ENCODE measurements around the gene LINC00632. TPM values are rescaled to one million over a fixed set of nuclear protein-coding genes. Genes with fewer than 3 reads are reported as not detected.
A peak's percentile ranks its signal among the peaks of the same experiment; 100 is the strongest.

Gene LINC00632
- polyA plus RNA-seq, 1 of the 3 experiments (the other 2 are of a cell fraction): 0.31 TPM

DNA sequence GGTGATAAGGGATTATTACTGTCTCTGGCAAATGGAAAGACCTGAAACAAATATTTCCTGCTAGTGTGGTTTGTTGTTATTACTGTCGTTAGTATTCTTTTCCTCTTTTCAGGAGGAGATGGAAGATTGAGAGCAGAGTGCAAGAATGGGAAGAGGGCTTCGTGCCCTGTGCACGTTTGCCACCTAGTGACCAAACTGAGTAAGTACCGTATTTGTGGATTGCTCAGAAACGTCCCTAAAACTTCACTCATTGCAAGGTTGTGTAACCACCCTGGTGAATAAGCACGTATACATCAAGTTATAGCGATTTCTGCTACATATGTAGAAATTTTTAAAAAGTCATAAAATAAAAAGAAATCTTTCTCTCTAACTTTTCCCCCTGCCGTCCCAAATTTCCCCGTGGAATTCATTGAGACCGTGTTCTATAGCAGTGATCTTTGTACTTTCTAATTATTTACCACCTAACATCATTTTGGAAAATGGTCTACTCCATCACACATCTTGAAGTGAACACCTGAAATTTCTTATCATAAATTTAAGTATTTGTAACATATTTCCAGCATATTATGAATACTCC is 24.3 kb downstream of the LINC00632 start:
- no peak overlapping the region for H3K27ac ChIP-seq (ENCODE audit: low read depth in 2 of 2, low read length in 1 of 2)
- no peak overlapping the region for H3K4me3 ChIP-seq (ENCODE audit: low read depth in 2 of 2, low read length in 1 of 2)
- WGBS (ENCODE audit: low lambda C conversion rate): 12% methylated on average over 10 of the region's 10 CpGs
- H4K20me1 ChIP-seq (ENCODE audit: insufficient read depth): no peaks in the 10 kb centered on the region
- H3K9me3 ChIP-seq: no peaks in the 10 kb centered on the region
- TF ChIP-seq, protein P1, sequence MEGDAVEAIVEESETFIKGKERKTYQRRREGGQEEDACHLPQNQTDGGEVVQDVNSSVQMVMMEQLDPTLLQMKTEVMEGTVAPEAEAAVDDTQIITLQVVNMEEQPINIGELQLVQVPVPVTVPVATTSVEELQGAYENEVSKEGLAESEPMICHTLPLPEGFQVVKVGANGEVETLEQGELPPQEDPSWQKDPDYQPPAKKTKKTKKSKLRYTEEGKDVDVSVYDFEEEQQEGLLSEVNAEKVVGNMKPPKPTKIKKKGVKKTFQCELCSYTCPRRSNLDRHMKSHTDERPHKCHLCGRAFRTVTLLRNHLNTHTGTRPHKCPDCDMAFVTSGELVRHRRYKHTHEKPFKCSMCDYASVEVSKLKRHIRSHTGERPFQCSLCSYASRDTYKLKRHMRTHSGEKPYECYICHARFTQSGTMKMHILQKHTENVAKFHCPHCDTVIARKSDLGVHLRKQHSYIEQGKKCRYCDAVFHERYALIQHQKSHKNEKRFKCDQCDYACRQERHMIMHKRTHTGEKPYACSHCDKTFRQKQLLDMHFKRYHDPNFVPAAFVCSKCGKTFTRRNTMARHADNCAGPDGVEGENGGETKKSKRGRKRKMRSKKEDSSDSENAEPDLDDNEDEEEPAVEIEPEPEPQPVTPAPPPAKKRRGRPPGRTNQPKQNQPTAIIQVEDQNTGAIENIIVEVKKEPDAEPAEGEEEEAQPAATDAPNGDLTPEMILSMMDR (IDR thresholded peaks at IDR 0.05): peak; percentile 80
- TF ChIP-seq, protein P2, sequence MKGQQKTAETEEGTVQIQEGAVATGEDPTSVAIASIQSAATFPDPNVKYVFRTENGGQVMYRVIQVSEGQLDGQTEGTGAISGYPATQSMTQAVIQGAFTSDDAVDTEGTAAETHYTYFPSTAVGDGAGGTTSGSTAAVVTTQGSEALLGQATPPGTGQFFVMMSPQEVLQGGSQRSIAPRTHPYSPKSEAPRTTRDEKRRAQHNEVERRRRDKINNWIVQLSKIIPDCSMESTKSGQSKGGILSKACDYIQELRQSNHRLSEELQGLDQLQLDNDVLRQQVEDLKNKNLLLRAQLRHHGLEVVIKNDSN (IDR thresholded peaks at IDR 0.05; ENCODE audit: borderline replicate concordance, low read depth): no peak
- TF ChIP-seq RAD21 (IDR thresholded peaks at IDR 0.05; ENCODE audit: low read length) (peak; percentile 90), SMC3 (IDR thresholded peaks at IDR 0.05; ENCODE audit: low read depth, low read length) (peak; percentile 43)
- no peak overlapping the region for H2AFZ ChIP-seq (ENCODE audit: low read depth)
- no peaks in the 10 kb centered on the region; the same call in 1 of the 2 replicates for H3K27me3 ChIP-seq (ENCODE audit: insufficient read depth)
- POLR2A ChIA-PET: no interaction called here
- H3K4me1 ChIP-seq (ENCODE audit: control insufficient read depth in 1 of 2, insufficient read depth in 2 of 2, low read depth in 1 of 2, low read length in 1 of 2): no peaks in the 10 kb centered on the region
- H3K4me2 ChIP-seq: no peak overlapping the region
- H3K79me2 ChIP-seq (ENCODE audit: insufficient read depth): no peaks in the 10 kb centered on the region
- no peaks in the 10 kb centered on the region for H3K36me3 ChIP-seq (replicated peaks in 1 of 2; ENCODE audit: control insufficient read depth in 1 of 2, insufficient read depth in 2 of 2, low read length in 1 of 2)
- DNase-seq: peak; percentile 46
- H3K9me2 ChIP-seq: no peaks in the 10 kb centered on the region
- H3K9ac ChIP-seq: no peak overlapping the region
- H3F3A ChIP-seq (replicated peaks; ENCODE audit: insufficient read depth): no peaks in the 10 kb centered on the region
- CTCF ChIA-PET: interaction anchor here (0.9 to 1.5 kb wide), 6 partner anchors 8 to 33 kb away, joined by 3 to 6 read pairs (median 3); no protein-coding TSS in a partner anchor

DNA sequence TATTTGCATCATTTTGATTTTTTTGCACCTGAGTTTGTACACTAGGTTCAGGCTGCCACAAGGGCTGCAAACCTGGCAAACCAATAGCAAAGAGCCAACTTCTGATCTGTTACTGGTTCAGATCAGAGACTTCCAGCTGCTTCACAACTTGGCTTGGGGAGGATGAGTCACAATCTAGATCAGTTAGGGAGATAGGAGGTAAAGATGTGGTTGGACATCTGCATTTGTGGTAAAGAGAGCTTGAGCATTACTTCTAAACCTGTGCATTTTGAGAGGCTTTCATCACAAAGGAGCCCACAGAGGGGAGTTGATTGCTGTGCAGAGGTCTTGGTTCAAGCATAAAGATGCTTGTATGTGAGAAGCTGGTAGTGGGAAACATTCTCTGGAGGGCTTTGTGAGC is 34.5 kb downstream of the LINC00632 start:
- ChIA-PET CTCF (interaction anchor here (1.0 to 2.2 kb wide), 2 partner anchors 18 to 22 kb away, joined by 7 to 12 read pairs; no protein-coding TSS in a partner anchor), POLR2A (no interaction called here)
- TF ChIP-seq TAF1 (IDR thresholded peaks at IDR 0.05; ENCODE audit: borderline replicate concordance, low read depth, low read length): no peak
- TF ChIP-seq FOSL2 (IDR thresholded peaks at IDR 0.05; ENCODE audit: borderline replicate concordance, low read depth): no peak
- no peak for TF ChIP-seq EZH2phosphoT487 (IDR thresholded peaks at IDR 0.05; ENCODE audit: borderline replicate concordance, low read depth)
- no peak for TF ChIP-seq GABPA (IDR thresholded peaks at IDR 0.05; ENCODE audit: low read depth)
- TF ChIP-seq, protein P1 (IDR thresholded peaks at IDR 0.05): no peak
- no peak for TF ChIP-seq FOXM1 (IDR thresholded peaks at IDR 0.05; ENCODE audit: low read depth)
- TF ChIP-seq MXI1 (IDR thresholded peaks at IDR 0.05; ENCODE audit: low read depth, low read length): no peak
- TF ChIP-seq, protein P3, sequence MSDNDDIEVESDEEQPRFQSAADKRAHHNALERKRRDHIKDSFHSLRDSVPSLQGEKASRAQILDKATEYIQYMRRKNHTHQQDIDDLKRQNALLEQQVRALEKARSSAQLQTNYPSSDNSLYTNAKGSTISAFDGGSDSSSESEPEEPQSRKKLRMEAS (IDR thresholded peaks at IDR 0.05; ENCODE audit: low read depth): no peak
- TF ChIP-seq YY1 (IDR thresholded peaks at IDR 0.05; ENCODE audit: low read depth): no peak
- TF ChIP-seq, protein P4, sequence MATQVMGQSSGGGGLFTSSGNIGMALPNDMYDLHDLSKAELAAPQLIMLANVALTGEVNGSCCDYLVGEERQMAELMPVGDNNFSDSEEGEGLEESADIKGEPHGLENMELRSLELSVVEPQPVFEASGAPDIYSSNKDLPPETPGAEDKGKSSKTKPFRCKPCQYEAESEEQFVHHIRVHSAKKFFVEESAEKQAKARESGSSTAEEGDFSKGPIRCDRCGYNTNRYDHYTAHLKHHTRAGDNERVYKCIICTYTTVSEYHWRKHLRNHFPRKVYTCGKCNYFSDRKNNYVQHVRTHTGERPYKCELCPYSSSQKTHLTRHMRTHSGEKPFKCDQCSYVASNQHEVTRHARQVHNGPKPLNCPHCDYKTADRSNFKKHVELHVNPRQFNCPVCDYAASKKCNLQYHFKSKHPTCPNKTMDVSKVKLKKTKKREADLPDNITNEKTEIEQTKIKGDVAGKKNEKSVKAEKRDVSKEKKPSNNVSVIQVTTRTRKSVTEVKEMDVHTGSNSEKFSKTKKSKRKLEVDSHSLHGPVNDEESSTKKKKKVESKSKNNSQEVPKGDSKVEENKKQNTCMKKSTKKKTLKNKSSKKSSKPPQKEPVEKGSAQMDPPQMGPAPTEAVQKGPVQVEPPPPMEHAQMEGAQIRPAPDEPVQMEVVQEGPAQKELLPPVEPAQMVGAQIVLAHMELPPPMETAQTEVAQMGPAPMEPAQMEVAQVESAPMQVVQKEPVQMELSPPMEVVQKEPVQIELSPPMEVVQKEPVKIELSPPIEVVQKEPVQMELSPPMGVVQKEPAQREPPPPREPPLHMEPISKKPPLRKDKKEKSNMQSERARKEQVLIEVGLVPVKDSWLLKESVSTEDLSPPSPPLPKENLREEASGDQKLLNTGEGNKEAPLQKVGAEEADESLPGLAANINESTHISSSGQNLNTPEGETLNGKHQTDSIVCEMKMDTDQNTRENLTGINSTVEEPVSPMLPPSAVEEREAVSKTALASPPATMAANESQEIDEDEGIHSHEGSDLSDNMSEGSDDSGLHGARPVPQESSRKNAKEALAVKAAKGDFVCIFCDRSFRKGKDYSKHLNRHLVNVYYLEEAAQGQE (IDR thresholded peaks at IDR 0.05; ENCODE audit: low read depth, low read length): no peak
- TF ChIP-seq SMC3 (IDR thresholded peaks at IDR 0.05; ENCODE audit: low read depth, low read length): no peak
- no peak for TF ChIP-seq MEF2A (IDR thresholded peaks at IDR 0.05; ENCODE audit: borderline replicate concordance, low read depth)
- no peak for TF ChIP-seq RAD21 (IDR thresholded peaks at IDR 0.05; ENCODE audit: low read length)
- TF ChIP-seq EP300 (IDR thresholded peaks at IDR 0.05; ENCODE audit: borderline replicate concordance in 1 of 2, low read depth in 1 of 2, low read length in 1 of 2): no peak
- no peak for TF ChIP-seq JUND (IDR thresholded peaks at IDR 0.05)
- TF ChIP-seq FOXJ3 (CRISPR knock-in tag; IDR thresholded peaks at IDR 0.05): no peak
- TF ChIP-seq POLR2AphosphoS5 (IDR thresholded peaks at IDR 0.05; ENCODE audit: low read depth, low read length): no peak

More for the DNA sequence above, 34.5 kb downstream of the LINC00632 start:
- H3K4me3 ChIP-seq (ENCODE audit: low read depth in 2 of 2, low read length in 1 of 2): no peak overlapping the region
- no peaks in the 10 kb centered on the region for H3K27me3 ChIP-seq (ENCODE audit: insufficient read depth)
- H3F3A ChIP-seq (replicated peaks; ENCODE audit: insufficient read depth): no peaks in the 10 kb centered on the region
- no peak for DNase-seq
- no peaks in the 10 kb centered on the region for H3K36me3 ChIP-seq (replicated peaks in 1 of 2; ENCODE audit: control insufficient read depth in 1 of 2, insufficient read depth in 2 of 2, low read length in 1 of 2)
- H3K9me2 ChIP-seq: no peaks in the 10 kb centered on the region
- no peak overlapping the region for H2AFZ ChIP-seq (ENCODE audit: low read depth)
- no peaks in the 10 kb centered on the region for H3K79me2 ChIP-seq (ENCODE audit: insufficient read depth)
- H3K9me3 ChIP-seq: no peaks in the 10 kb centered on the region
- H3K4me1 ChIP-seq (ENCODE audit: control insufficient read depth in 1 of 2, insufficient read depth in 2 of 2, low read depth in 1 of 2, low read length in 1 of 2): no peaks in the 10 kb centered on the region
- no peak overlapping the region for H3K9ac ChIP-seq
- H4K20me1 ChIP-seq (ENCODE audit: insufficient read depth): no peaks in the 10 kb centered on the region
- no peak overlapping the region for H3K4me2 ChIP-seq
- H3K27ac ChIP-seq (ENCODE audit: low read depth in 2 of 2, low read length in 1 of 2): no peak overlapping the region
